Smooth muscle cell (in vitro differentiated cells): Measurements from ENCODE around the gene ZSCAN2. TPM values are rescaled to one million over a fixed set of nuclear protein-coding genes. Genes with fewer than 3 reads are reported as not detected.

Experiments used
- DNase-seq: peaks from one replicate; lab custom pipeline; 2025; ENCODE audit not compliant: unreplicated experiment; lab: John Stamatoyannopoulos, UW
- H2AFZ ChIP-seq: fragments of 200-600 bp; sonication (generic); 2 replicates; pipeline ENCODE4 v1.6.0; 2016; ENCODE audit warnings: antibody characterized with exemption, low read depth, mild to moderate bottlenecking
- H3F3A ChIP-seq: fragments of 200-600 bp; sonication (generic); 2 replicates; pipeline ENCODE4 v1.6.0; 2017; ENCODE audit warnings: antibody characterized with exemption, low read depth
- H3K27ac ChIP-seq: fragments of 200-600 bp; sonication (generic); 2 replicates; pipeline ENCODE4 v1.5.1; 2016; ENCODE audit warnings: low read depth, mild to moderate bottlenecking
- H3K27me3 ChIP-seq: fragments of 200-600 bp; sonication (generic); 2 replicates; pipeline ENCODE4 v1.6.1; 2016; ENCODE audit warnings: low read depth, mild to moderate bottlenecking
- H3K36me3 ChIP-seq: fragments of 200-600 bp; sonication (generic); 2 replicates; pipeline ENCODE4 v1.5.1; 2016; ENCODE audit warnings: low read depth
- H3K4me1 ChIP-seq: fragments of 200-600 bp; sonication (generic); 2 replicates; pipeline ENCODE4 v1.5.1; 2016; ENCODE audit warnings: low read depth
- H3K4me2 ChIP-seq: fragments of 200-600 bp; sonication (generic); 2 replicates; pipeline ENCODE4 v1.6.0; 2016; ENCODE audit warnings: mild to moderate bottlenecking
- H3K4me3 ChIP-seq: fragments of 200-600 bp; sonication (generic); 2 replicates; pipeline ENCODE4 v1.5.1; 2016; ENCODE audit warnings: mild to moderate bottlenecking
- H3K79me2 ChIP-seq: fragments of 200-600 bp; sonication (generic); 2 replicates; pipeline ENCODE4 v1.6.0; 2016; ENCODE audit warnings: low read depth, mild to moderate bottlenecking
- H3K9ac ChIP-seq: fragments of 200-600 bp; sonication (generic); 2 replicates; pipeline ENCODE4 v1.6.0; 2016; ENCODE audit warnings: low read depth
- H3K9me3 ChIP-seq: fragments of 200-600 bp; sonication (generic); replicated peaks from 2 replicates; pipeline ENCODE4 v1.5.1; 2016; ENCODE audit warnings: low read depth
- H4K20me1 ChIP-seq: fragments of 200-600 bp; sonication (generic); 2 replicates; pipeline ENCODE4 v1.6.0; 2016; ENCODE audit warnings: low read depth
- WGBS: methylation state at CpG from one replicate; pipeline ENCODE4 v1.1.7; 2016; ENCODE audit warnings: low lambda C conversion rate; 5-methylcytosine and 5-hydroxymethylcytosine counted together
- polyA plus RNA-seq: library from polyadenylated mRNA; unstranded; fragments of >200 nt; fragmentation: Nextera tagmentation; extraction: Ambion mirVana; gene quantifications from 2 replicates; pipeline ENCODE4 v1.2.1, GENCODE V29; 2016
- total RNA-seq: library from RNA; depleted of rRNA; stranded (reverse); fragments of >200 nt; gene quantifications from 2 replicates; pipeline ENCODE4 v1.2.3, GENCODE V29; 2014
- TF ChIP-seq, protein P1 (sequence below): fragments of 200-600 bp; sonication (generic); IDR thresholded peaks from 2 replicates; pipeline ENCODE4 v1.5.1; 2017; ENCODE audit warnings: borderline replicate concordance, mild to moderate bottlenecking, antibody characterized with exemption; ENCODE audit not compliant: insufficient read depth, poor library complexity, severe bottlenecking

ZSCAN2 gene
- total and polyA plus RNA-seq, 2 experiments from 2014 or later = 6.9 to 15.4 TPM

DNA sequence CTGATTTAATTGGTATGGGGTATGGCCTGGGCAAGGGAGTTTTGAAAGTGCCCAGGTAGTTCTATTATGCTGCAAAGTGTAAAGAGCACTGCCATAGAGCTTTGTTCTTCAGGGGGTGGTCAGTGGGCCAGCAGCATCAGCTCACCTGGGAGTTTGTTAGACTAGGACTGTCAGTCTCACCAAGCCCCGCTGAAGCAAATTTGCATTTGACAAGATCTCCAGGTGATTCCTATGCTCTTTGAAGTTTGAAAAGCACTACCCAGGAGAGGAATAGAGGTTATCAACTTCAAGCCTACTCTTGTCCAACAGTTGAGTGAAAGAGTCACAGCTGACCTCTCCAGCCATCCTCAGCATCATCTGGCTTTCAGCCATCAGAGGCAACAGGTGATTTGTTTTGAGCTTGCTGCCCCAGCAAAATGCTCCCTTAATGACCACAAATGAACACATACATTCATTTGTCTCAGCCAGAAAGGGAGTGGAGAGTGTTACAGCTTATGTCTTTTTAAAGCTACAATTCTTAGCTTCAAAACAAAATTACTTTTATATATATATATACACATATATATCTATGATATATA, 8.0 kb downstream of the ZSCAN2 start:
- 77% methylated on average over 1 of the region's 1 CpG for WGBS
- peaks cover 97% of the 10 kb centered on the region for H4K20me1 ChIP-seq
- H3K36me3 ChIP-seq = no peaks in the 10 kb centered on the region
- H3F3A ChIP-seq = no peaks in the 10 kb centered on the region
- no peaks in the 10 kb centered on the region for H3K4me1 ChIP-seq
- no peak overlapping the region for H3K9ac ChIP-seq
- no peak overlapping the region for H3K4me2 ChIP-seq
- no peak overlapping the region for H2AFZ ChIP-seq
- no peaks in the 10 kb centered on the region for H3K27me3 ChIP-seq
- no peak overlapping the region for H3K27ac ChIP-seq
- no peaks in the 10 kb centered on the region for H3K9me3 ChIP-seq
- DNase-seq = no peak
- TF ChIP-seq, protein P1, sequence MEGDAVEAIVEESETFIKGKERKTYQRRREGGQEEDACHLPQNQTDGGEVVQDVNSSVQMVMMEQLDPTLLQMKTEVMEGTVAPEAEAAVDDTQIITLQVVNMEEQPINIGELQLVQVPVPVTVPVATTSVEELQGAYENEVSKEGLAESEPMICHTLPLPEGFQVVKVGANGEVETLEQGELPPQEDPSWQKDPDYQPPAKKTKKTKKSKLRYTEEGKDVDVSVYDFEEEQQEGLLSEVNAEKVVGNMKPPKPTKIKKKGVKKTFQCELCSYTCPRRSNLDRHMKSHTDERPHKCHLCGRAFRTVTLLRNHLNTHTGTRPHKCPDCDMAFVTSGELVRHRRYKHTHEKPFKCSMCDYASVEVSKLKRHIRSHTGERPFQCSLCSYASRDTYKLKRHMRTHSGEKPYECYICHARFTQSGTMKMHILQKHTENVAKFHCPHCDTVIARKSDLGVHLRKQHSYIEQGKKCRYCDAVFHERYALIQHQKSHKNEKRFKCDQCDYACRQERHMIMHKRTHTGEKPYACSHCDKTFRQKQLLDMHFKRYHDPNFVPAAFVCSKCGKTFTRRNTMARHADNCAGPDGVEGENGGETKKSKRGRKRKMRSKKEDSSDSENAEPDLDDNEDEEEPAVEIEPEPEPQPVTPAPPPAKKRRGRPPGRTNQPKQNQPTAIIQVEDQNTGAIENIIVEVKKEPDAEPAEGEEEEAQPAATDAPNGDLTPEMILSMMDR = no peak
- H3K4me3 ChIP-seq = no peak overlapping the region
- peaks cover 44% of the 10 kb centered on the region for H3K79me2 ChIP-seq

- Histone ChIP-seq H3K4me2 (no peak overlapping the region), H3K27ac (no peak overlapping the region), H3K9me3 (no peaks in the 10 kb centered on the region), H3K79me2 (peaks cover 44% of the 10 kb centered on the region), H3K4me3 (no peak overlapping the region), H3K36me3 (no peaks in the 10 kb centered on the region), H2AFZ (no peak overlapping the region), H3K4me1 (no peaks in the 10 kb centered on the region), H3K27me3 (no peaks in the 10 kb centered on the region), H3K9ac (no peak overlapping the region), H4K20me1 (peaks cover 98% of the 10 kb centered on the region), H3F3A (no peaks in the 10 kb centered on the region)
- DNase-seq = no peak
- TF ChIP-seq, protein P1 = no peak
- WGBS = 97% methylated on average over 11 of the region's 11 CpGs
These were observed 9.2 kb downstream of the ZSCAN2 start for GRCh38 chr15:84609818-84610525.

DNA sequence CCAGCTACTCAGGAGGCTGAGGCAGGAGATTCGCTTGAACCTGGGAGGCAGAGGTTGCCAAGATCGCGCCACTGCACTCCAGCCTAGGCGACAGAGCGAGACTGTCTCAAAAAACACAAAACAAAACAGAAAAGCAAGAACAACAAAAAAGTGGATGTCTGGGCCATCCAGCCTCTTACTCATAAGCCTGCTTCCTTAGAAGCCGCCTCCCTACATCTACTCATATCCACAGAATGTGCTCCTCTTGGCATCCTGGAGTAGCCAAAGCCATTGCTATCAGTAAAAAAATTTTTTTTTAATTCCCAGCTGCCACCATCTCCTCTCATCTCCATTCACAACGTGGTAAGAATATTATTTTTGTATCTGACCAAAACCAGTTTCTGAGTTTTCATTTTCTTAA, 10.8 kb downstream of the ZSCAN2 start:
- no peaks in the 10 kb centered on the region for H3F3A ChIP-seq
- no peaks in the 10 kb centered on the region for H3K9me3 ChIP-seq
- no peak overlapping the region for H3K4me3 ChIP-seq
- TF ChIP-seq, protein P1 = no peak
- H3K27me3 ChIP-seq = no peaks in the 10 kb centered on the region
- peaks cover 44% of the 10 kb centered on the region for H3K79me2 ChIP-seq
- H3K4me2 ChIP-seq = no peak overlapping the region
- H3K4me1 ChIP-seq = no peaks in the 10 kb centered on the region
- DNase-seq = no peak
- no peak overlapping the region for H3K9ac ChIP-seq
- peaks cover 98% of the 10 kb centered on the region for H4K20me1 ChIP-seq
- no peak overlapping the region for H2AFZ ChIP-seq
- no peak overlapping the region for H3K27ac ChIP-seq
- no peaks in the 10 kb centered on the region for H3K36me3 ChIP-seq
- WGBS = 95% methylated on average over 7 of the region's 7 CpGs
